GM12873 (cell line): Measurements from ENCODE around the gene IQCM.

ENCODE experiments used
- TF ChIP-seq, protein P1 (sequence below): IDR thresholded peaks from 2 replicates; pipeline ENCODE4 v1.5.1; 2012; ENCODE audit warnings: low read depth, mild to moderate bottlenecking, moderate library complexity, low read length, control low read depth; ENCODE audit not compliant: insufficient read depth; ENCODE audit errors: missing control alignments

The IQCM gene

DNA sequence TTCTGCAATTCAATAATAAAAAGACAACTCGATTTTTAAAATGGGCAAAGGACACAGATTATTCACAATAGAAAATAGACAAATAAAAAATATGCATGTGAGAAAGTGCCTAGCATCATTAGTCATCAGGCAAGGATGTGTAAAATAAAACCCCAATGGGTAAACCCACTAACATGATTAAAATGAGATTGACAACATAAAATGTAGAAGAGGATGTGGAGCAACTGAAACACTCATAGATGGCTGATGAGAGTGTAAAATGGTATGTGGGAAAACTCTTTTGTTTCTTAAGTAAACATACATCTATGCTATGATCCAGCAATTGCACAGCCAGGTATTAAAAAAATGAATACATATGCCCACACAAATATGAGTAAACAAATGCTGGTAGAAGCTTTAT is 177.6 kb downstream of the IQCM start:
- TF ChIP-seq, protein P1, sequence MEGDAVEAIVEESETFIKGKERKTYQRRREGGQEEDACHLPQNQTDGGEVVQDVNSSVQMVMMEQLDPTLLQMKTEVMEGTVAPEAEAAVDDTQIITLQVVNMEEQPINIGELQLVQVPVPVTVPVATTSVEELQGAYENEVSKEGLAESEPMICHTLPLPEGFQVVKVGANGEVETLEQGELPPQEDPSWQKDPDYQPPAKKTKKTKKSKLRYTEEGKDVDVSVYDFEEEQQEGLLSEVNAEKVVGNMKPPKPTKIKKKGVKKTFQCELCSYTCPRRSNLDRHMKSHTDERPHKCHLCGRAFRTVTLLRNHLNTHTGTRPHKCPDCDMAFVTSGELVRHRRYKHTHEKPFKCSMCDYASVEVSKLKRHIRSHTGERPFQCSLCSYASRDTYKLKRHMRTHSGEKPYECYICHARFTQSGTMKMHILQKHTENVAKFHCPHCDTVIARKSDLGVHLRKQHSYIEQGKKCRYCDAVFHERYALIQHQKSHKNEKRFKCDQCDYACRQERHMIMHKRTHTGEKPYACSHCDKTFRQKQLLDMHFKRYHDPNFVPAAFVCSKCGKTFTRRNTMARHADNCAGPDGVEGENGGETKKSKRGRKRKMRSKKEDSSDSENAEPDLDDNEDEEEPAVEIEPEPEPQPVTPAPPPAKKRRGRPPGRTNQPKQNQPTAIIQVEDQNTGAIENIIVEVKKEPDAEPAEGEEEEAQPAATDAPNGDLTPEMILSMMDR, result no peak

DNA sequence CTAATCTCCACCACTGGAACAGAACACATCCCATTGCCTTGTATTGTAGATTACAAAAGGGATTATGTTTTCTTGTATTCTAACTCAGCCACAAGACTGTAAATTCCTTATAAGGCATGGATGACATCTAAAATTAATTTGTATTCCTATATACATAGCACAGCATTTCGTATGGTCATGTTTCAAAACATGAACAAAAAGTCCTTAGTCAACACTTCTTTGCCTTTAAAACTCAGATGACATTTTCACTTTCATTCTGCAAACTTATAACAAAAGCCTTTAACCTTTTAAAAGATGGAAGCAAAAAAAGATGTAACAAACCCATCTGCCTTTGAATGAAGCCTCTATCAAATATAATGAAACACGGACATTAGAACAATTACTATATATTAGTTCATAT is 181.3 kb downstream of the IQCM start:
- TF ChIP-seq, protein P1, result no peak

DNA sequence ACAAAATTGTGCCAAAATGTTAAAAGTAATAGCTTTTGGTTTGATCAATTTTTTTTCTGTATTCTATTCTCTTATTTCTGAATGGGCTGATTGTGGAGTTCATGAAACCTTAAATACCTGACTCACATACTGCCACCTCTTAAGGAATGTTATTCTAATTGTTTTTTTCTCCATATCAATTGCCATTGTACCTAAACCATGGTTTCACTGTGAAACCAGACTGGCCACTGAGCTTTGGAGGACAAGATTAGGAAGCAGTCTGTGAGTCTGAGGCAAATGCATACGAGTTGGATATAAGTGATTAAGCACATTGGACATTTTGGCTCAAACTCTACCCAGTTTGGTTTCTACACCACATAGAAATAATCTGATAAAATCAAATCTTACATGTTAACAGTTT is 184.0 kb downstream of the IQCM start:
- TF ChIP-seq, protein P1, result no peak

DNA sequence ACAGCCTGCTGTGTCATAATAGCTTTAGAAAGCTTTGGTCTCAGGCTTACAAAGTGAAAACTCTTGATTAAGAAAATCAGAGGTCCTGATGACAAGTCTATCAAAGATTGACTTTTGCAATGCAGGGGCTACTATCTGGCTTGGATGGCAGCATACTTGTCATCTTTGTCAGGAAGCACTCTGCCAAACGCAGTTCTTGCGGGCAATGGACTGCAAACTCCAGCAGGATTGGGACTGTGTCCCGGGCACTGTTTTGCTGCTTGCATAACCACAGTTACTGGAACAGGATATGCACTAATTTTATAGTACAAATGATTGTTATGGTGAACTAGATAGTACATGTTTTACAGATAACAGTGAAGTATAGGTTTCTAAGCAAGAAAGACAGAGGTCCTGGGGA is 185.6 kb downstream of the IQCM start:
- TF ChIP-seq, protein P1, result no peak

DNA sequence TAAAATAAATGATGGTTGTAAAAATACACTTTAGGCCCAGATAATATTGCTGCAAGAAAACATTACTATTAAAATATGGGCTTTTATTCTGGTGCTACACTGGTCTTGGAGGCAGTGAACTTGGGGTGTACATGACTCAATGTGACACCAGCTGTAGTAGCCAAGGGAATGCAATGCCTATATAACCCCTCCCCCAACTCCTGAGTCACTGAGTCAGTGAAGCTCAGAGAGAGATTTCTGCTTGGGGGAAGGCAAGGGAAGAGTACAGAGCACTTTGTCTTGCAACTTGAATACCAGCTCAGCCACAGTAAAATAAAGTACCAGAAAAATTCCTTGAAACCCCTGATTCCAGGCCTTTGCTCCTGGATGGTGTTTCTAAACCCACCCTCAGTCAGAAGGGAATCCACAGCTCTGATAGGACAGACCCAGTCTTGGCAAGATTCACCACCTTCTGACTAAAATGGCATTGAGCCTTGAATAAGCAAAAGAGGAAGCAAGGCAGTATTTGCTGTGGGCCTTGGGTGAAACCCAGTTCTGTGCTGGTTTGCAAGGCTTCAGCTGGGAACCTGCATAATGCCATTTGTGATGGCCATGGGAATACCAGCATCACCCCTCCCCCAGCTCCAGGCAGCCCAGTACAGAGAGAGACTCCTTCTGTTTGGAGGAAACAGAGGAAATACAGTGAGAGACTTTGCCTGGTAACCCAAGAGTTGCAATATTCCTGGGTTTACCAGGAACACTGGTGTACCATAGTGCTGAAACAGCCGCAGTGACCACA is 209.9 kb downstream of the IQCM start:
- TF ChIP-seq, protein P1, result no peak

DNA sequence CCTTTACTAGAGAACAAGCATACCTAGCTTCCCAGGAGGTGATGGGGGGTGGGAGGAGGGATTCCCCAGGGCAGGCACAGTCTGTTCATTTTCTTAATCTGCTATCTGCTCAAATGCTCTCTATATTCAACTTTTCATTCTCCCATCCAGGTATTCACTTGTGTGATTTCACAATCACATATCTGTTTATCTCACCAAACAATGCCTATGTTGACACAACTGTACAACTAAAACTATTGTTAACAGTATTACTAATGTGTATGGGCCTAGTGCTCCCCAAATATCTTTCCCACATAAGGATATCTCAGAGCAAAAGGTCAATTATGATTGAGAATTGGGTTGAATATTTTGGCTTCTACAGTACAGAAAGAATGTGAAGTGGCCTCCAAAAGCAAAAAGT is 210.8 kb downstream of the IQCM start:
- TF ChIP-seq, protein P1, result no peak

DNA sequence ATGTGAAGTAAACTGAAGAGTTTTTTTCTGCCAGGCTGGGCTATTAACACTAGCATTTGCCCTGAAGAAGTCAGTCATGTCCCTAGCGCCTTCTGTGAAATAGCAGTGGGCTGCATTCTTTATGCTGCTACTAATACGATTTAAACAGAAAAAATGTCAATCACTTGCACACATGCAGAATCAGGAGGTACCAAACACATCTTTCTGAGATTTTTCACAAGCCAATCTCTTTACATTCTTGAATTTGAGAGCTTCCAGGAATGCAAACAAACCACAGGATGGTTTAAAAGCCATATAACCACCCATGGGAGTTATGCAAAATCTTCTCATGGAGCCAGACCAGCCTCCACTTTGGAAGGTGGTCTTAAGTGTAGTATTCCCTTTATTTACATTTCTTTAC is 220.1 kb downstream of the IQCM start:
- TF ChIP-seq, protein P1, result no peak
